ENCODE results near the gene DISC1.

Gene DISC1

DNA sequence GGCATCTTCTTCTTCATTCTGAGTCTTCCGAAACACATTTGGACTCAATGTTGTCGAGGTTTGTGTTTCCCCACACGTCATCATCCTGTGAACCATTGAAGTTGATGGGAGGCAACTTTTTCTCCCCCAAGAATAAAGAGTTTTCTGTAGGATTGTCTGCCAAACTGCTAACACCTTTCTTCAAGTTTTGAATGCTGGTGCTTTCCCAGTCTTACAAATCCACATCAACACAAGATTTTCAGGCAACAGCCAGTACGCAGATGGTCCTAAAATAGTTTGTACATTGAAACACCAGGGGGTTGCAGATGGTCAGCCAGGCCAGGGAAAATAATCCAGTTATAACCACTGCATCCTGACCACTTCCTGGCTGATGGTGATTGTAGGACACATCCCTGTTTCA is 187.9 kb downstream of the DISC1 start:
- no peaks in the 10 kb centered on the region for H3K27me3 Mint-ChIP-seq
- H3K9me3 Mint-ChIP-seq, result no peaks in the 10 kb centered on the region
- H3K36me3 Mint-ChIP-seq (ENCODE audit: low read depth), result peaks cover 76% of the 10 kb centered on the region
- no peak overlapping the region for H3K27ac Mint-ChIP-seq
- intact Hi-C loops (cut with micrococcal nuclease), result no loop called here
- H3K4me3 Mint-ChIP-seq, result no peak overlapping the region
- peaks cover 11% of the 10 kb centered on the region for H3K4me1 Mint-ChIP-seq (ENCODE audit: low read depth)

GRCh38 chr1:231817801-231818200 is 191.2 kb downstream of the DISC1 start:
- Mint-ChIP-seq H3K27me3 (no peaks in the 10 kb centered on the region), H3K9me3 (no peaks in the 10 kb centered on the region), H3K27ac (no peak overlapping the region), H3K4me1 (ENCODE audit: low read depth) (peaks cover 11% of the 10 kb centered on the region), H3K4me3 (no peak overlapping the region), H3K36me3 (ENCODE audit: low read depth) (peaks cover 73% of the 10 kb centered on the region)
- intact Hi-C loops (cut with micrococcal nuclease), result no loop called here

GRCh38 chr1:231818337-231818736 is 191.7 kb downstream of the DISC1 start:
- Mint-ChIP-seq H3K27me3 (no peaks in the 10 kb centered on the region), H3K4me3 (no peak overlapping the region), H3K27ac (no peak overlapping the region), H3K36me3 (ENCODE audit: low read depth) (peaks cover 73% of the 10 kb centered on the region), H3K4me1 (ENCODE audit: low read depth) (peaks cover 7% of the 10 kb centered on the region), H3K9me3 (no peaks in the 10 kb centered on the region)
- intact Hi-C loops (cut with micrococcal nuclease), result no loop called here

- Mint-ChIP-seq H3K27ac (no peak overlapping the region), H3K27me3 (no peaks in the 10 kb centered on the region), H3K36me3 (ENCODE audit: low read depth) (peaks cover 82% of the 10 kb centered on the region), H3K9me3 (no peaks in the 10 kb centered on the region), H3K4me3 (no peak overlapping the region), H3K4me1 (ENCODE audit: low read depth) (no peaks in the 10 kb centered on the region)
- intact Hi-C loops (cut with micrococcal nuclease), result no loop called here
Observed at GRCh38 chr1:231821281-231821680, 194.7 kb downstream of the DISC1 start.

- intact Hi-C loops (cut with micrococcal nuclease), result no loop called here
- Mint-ChIP-seq H3K9me3 (no peaks in the 10 kb centered on the region), H3K4me3 (no peak overlapping the region), H3K4me1 (ENCODE audit: low read depth) (no peaks in the 10 kb centered on the region), H3K27ac (no peak overlapping the region), H3K36me3 (ENCODE audit: low read depth) (peaks cover 79% of the 10 kb centered on the region), H3K27me3 (no peaks in the 10 kb centered on the region)
Observed at GRCh38 chr1:231822041-231822440, 195.5 kb downstream of the DISC1 start.

- intact Hi-C loops (cut with micrococcal nuclease), result no loop called here
- Mint-ChIP-seq H3K4me3 (no peak overlapping the region), H3K9me3 (no peaks in the 10 kb centered on the region), H3K36me3 (ENCODE audit: low read depth) (peaks cover 61% of the 10 kb centered on the region), H3K27ac (no peak overlapping the region), H3K4me1 (ENCODE audit: low read depth) (peaks cover 8% of the 10 kb centered on the region), H3K27me3 (no peaks in the 10 kb centered on the region)
Observed at GRCh38 chr1:231826566-231826965, 200.0 kb downstream of the DISC1 start.

GRCh38 chr1:231827337-231828105 is 200.9 kb downstream of the DISC1 start:
- Mint-ChIP-seq H3K36me3 (ENCODE audit: low read depth) (peaks cover 57% of the 10 kb centered on the region), H3K4me3 (no peak overlapping the region), H3K9me3 (no peaks in the 10 kb centered on the region), H3K4me1 (ENCODE audit: low read depth) (peaks cover 18% of the 10 kb centered on the region), H3K27me3 (no peaks in the 10 kb centered on the region), H3K27ac (no peak overlapping the region)
- intact Hi-C loops (cut with micrococcal nuclease), result no loop called here

DNA sequence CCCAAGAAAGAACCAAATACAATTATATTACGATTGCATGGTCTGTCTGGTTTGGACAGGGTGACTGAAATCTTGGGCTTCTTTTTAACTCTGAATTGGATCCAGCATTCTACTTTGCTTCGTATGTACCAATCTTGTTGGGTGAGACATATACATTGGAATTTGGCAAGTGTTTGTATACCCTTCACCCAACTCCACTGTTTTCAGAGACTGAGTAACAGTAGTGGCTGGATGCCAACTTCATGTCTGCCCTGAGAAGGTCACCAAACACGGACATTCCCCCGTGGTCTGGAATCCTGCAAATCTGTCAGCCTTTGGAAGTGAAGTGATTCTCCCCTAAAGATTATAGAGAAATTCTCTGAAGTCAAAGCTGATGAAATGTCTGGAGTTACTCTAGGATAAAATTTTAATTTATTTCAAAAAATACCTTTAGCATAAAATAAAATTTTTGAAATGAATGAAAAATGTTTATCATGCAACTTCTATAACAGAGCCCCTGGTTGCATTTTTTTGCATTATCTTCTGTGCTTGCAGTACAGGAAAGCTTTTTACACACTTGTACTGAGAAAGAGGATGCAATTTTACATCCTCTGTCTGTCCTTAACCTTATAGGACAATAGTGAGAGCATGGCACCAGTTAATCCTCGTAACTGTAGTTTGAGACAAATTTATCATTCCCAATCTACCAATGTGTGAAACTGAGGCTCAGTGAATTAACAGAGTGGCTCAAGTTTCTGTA is 201.8 kb downstream of the DISC1 start:
- H3K36me3 Mint-ChIP-seq (ENCODE audit: low read depth), result peaks cover 55% of the 10 kb centered on the region
- H3K27me3 Mint-ChIP-seq, result no peaks in the 10 kb centered on the region
- intact Hi-C loops (cut with micrococcal nuclease), result no loop called here
- no peak overlapping the region for H3K4me3 Mint-ChIP-seq
- peaks cover 25% of the 10 kb centered on the region for H3K4me1 Mint-ChIP-seq (ENCODE audit: low read depth)
- H3K9me3 Mint-ChIP-seq, result no peaks in the 10 kb centered on the region
- H3K27ac Mint-ChIP-seq, result no peak overlapping the region

DNA sequence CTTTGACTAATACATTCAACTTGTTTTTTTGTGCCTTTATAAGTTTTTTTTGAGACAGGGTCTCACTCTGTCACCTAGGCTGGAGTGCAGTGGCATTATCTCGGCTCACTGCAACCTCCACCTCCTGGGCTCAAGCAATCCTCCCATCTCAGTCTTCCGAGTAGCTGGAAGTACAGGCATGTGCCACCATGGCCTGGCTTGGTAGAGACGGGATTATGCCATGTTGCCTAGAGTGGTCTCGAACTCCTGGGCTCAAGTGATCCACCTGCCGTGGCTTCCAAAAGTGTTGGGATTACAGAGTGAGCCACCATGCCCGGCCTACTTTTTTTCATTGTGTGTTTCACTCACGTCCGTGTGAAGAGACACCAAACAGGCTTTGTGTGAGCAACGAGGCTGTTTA is 202.7 kb downstream of the DISC1 start:
- Mint-ChIP-seq H3K27me3 (no peaks in the 10 kb centered on the region), H3K4me3 (no peak overlapping the region), H3K36me3 (ENCODE audit: low read depth) (peaks cover 56% of the 10 kb centered on the region), H3K9me3 (no peaks in the 10 kb centered on the region), H3K27ac (no peak overlapping the region), H3K4me1 (ENCODE audit: low read depth) (peaks cover 25% of the 10 kb centered on the region)
- intact Hi-C loops (cut with micrococcal nuclease), result no loop called here

DNA sequence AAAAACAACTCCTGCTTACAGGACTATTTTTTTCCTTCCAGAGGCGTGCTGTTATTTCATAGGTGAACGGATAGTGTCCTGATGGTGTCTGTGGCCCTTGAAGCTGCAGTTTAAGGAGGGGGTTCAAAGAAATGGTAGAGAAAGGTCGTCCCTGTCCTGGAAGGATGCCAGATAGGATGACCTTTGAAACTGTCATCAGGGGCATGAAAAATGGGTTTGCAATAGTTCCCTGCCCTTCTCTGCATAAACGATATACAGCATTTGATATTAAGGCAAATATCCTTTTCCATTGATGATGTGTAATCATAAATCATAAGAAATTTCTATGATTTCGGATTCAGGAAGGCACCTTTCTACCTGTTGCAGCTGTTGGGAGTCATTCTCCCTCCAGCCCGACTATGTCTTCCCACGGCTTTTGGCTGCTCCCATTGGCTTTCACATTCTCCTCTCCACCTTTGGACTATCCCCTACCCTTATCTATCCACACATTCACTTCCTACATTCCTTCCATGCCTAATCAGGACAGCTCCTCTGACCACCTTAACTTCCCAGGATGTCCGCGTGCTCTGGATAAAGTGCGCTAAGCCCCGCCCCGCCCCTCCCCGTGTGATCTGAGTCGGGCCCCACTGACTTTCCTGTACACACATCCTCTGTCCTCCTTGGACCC is 209.8 kb downstream of the DISC1 start:
- Mint-ChIP-seq H3K27me3 (no peaks in the 10 kb centered on the region), H3K27ac (no peak overlapping the region), H3K4me3 (no peak overlapping the region), H3K36me3 (ENCODE audit: low read depth) (peaks cover 40% of the 10 kb centered on the region), H3K4me1 (ENCODE audit: low read depth) (peaks cover 19% of the 10 kb centered on the region), H3K9me3 (no peaks in the 10 kb centered on the region)
- intact Hi-C loops (cut with micrococcal nuclease), result no loop called here

DNA sequence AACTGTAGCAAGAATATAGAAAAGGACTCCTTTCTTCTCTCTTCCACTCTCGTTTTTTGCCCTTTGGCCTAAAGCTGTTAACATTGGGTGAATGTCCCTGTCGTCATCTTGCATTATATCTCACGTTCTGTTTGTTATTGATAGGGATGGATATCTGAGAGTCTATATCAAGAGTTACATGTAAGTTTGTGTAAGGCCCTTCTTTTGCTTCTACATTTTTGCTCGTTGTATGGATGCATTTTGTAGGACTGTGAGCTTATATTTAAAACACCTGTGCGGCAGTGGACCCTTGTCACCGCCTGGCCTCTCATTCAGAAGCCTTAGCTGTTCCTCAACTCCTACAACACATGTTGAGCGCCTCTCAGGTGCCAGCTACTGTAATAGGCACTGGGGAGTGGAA is 211.9 kb downstream of the DISC1 start:
- H3K4me1 Mint-ChIP-seq (ENCODE audit: low read depth), result peaks cover 15% of the 10 kb centered on the region
- H3K36me3 Mint-ChIP-seq (ENCODE audit: low read depth), result peaks cover 30% of the 10 kb centered on the region
- H3K9me3 Mint-ChIP-seq, result no peaks in the 10 kb centered on the region
- no peak overlapping the region for H3K4me3 Mint-ChIP-seq
- no peak overlapping the region for H3K27ac Mint-ChIP-seq
- intact Hi-C loops (cut with micrococcal nuclease), result no loop called here
- H3K27me3 Mint-ChIP-seq, result no peaks in the 10 kb centered on the region

DNA sequence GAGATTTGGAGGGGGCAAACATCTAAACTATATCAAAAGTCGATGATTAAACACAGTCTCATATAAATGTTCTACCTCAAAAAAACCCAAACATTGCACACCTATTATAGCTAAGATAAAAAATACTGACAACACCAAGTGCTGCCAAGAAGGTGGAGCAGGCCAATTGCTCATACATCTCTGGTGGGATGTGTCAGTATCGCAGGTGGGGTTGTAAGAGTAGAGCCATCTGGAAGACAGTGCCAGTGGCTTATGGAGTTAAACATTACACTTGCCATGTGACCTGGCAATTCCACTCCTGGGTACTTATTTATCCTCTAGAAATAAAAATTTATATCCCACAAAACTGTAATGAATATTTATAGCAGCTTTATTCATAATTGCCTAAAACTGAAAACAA is 213.4 kb downstream of the DISC1 start:
- intact Hi-C loops (cut with micrococcal nuclease), result no loop called here
- Mint-ChIP-seq H3K27ac (no peak overlapping the region), H3K36me3 (ENCODE audit: low read depth) (peaks cover 15% of the 10 kb centered on the region), H3K27me3 (no peaks in the 10 kb centered on the region), H3K4me1 (ENCODE audit: low read depth) (peaks cover 29% of the 10 kb centered on the region), H3K4me3 (no peak overlapping the region), H3K9me3 (no peaks in the 10 kb centered on the region)

DNA sequence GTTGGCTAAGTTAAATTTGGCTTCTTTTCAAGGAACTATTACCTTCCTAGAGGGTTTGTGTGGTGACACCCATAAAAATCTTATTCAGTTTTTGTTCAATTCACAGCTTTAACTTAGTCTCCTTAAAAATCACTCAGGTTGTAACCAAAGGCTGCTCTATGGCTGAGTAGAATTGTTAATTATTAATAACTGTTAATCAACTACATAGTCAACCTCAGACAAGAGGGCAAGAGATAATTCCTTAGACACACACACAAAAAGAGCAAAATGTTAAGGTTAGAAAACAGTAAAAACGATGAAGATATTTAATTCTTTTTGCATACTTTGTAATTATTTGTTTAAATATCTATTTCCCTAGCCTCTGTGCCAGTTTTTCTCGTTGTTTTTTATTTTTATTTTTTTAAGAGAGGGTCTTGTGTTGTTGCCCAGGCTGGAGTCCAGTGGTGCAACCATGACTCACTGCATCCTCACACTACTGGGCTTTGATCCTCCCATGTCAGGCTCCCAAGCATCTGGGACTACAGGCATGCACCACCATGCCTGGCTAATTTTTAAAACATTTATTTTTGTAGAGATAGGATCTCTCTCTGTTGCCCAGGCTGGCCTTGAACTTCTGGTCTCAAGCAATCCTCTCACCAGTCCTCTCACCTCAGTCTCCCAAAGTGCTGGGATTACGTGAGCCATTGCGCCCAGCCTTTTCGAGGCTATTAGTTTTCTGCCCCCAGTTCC is 215.2 kb downstream of the DISC1 start:
- Mint-ChIP-seq H3K4me1 (ENCODE audit: low read depth) (peaks cover 39% of the 10 kb centered on the region), H3K4me3 (no peak overlapping the region), H3K27ac (no peak overlapping the region), H3K36me3 (ENCODE audit: low read depth) (peaks cover 17% of the 10 kb centered on the region), H3K9me3 (no peaks in the 10 kb centered on the region), H3K27me3 (no peaks in the 10 kb centered on the region)
- intact Hi-C loops (cut with micrococcal nuclease), result no loop called here

DNA sequence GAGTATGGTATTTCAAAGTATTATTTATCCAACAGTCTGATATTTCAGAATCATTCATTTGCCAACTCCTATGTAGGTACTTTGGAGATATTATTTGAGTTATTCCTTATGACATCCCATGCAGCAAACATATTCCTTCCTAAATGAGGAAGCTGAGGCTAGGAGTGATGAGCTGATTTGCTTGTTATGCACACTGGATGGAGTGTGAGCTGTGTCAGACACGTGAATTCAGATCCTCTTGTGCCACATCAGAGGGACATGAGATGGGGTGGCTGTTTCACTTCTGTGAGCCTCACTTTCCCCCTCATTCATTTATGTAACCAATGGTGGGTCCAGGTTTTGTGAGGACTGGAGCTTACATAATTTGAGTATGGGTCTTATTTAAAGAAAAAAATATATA is 215.9 kb downstream of the DISC1 start:
- peaks cover 39% of the 10 kb centered on the region for H3K4me1 Mint-ChIP-seq (ENCODE audit: low read depth)

More for the DNA sequence above, 215.9 kb downstream of the DISC1 start:
- intact Hi-C loops (cut with micrococcal nuclease), result no loop called here
- H3K36me3 Mint-ChIP-seq (ENCODE audit: low read depth), result peaks cover 23% of the 10 kb centered on the region
- no peaks in the 10 kb centered on the region for H3K9me3 Mint-ChIP-seq
- no peak overlapping the region for H3K4me3 Mint-ChIP-seq
- H3K27ac Mint-ChIP-seq, result peak overlapping the region; percentile 85
- H3K27me3 Mint-ChIP-seq, result no peaks in the 10 kb centered on the region
